Gastroesophageal sphincter (tissue), 3 donors: ENCODE results near the gene UTP25.

Experiments
- POLR2A ChIP-seq, 2 donors: fragments of 450-650 bp; IDR thresholded peaks; one replicate each; pipeline ENCODE4 v1.6.1; 2017; ENCODE audit warnings: antibody characterized with exemption in 2 of 2, mild to moderate bottlenecking in 2 of 2, moderate library complexity in 1 of 2
- POLR2AphosphoS5 ChIP-seq: sonication (generic); formaldehyde crosslinking; IDR thresholded peaks from one replicate; pipeline ENCODE4 v1.6.1; 2017; ENCODE audit warnings: antibody characterized with exemption
- TF ChIP-seq, protein P1 (sequence below), 4 experiments: fragments of 200-600 bp in 2 of 4; fragments of 450-650 bp in 2 of 4; sonication (generic) in 1 of 4; IDR thresholded peaks; one replicate each; pipeline ENCODE4 v1.5.1; 2017 to 2019; ENCODE audit warnings: antibody characterized with exemption in 4 of 4, mild to moderate bottlenecking in 2 of 4, moderate library complexity in 2 of 4

DNA sequence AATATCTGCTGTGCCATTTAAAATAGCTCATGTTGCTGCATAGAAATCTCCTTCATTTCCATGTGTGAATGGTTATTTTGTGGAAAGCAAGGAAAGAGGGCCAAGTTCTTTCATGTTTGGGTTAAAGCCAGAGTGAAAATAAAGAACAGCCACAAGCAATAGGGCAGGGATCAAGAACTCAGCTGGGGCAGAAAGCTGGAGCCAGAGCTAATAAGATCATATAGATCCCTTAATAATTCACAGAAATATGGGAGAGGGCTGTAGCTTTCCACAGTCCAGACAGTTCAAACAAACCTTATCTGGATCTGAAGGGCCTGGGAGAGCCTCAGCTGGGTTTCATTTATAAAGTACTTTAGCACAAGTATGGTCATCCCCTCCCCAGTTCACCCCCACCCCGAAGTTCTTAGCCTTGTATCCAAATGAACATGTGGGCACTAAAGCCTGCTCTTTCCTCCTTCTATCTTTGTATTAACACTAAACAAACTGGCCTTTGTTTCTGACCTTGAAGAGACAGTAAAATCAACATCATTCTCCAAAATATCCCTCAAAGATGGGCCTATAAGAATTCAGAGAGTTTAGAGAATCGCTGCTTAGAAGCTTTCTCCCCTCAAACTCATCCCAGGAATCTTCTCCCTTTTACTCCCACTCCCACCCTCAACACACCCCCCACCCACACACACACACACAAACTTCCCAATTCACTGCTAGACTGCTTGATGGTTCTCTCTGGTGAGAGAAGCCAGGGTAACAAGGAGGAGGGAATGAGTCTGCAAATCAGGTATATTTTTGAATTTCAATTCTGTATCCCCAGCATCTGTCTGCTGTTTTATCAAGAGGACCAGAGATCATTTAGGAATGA, 41.7 kb downstream of the UTP25 start:
- TF ChIP-seq, protein P1, sequence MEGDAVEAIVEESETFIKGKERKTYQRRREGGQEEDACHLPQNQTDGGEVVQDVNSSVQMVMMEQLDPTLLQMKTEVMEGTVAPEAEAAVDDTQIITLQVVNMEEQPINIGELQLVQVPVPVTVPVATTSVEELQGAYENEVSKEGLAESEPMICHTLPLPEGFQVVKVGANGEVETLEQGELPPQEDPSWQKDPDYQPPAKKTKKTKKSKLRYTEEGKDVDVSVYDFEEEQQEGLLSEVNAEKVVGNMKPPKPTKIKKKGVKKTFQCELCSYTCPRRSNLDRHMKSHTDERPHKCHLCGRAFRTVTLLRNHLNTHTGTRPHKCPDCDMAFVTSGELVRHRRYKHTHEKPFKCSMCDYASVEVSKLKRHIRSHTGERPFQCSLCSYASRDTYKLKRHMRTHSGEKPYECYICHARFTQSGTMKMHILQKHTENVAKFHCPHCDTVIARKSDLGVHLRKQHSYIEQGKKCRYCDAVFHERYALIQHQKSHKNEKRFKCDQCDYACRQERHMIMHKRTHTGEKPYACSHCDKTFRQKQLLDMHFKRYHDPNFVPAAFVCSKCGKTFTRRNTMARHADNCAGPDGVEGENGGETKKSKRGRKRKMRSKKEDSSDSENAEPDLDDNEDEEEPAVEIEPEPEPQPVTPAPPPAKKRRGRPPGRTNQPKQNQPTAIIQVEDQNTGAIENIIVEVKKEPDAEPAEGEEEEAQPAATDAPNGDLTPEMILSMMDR (IDR thresholded peaks at IDR 0.05): no peak
- TF ChIP-seq POLR2A (IDR thresholded peaks at IDR 0.05): no peak
- no peak for TF ChIP-seq POLR2AphosphoS5
